WTC11 (cell line): ENCODE measurements around the gene SLC9A9. TPM values are rescaled to one million over a fixed set of nuclear protein-coding genes. Genes with fewer than 3 reads are reported as not detected.

Experiments
- ATAC-seq: fragments of 200-7000 bp; cut with Tn5 transposase; 2 replicates; pipeline ENCODE4 v1.10.0; 2021; ENCODE audit warnings: mild to moderate bottlenecking, moderate library complexity
- CTCF ChIA-PET: fragments of 300-600 bp; sonication (Branson Sonifier 250); formaldehyde crosslinking; loops from one replicate; lab custom pipeline; 2021; ENCODE audit warnings: antibody characterized with exemption; lab: Charles Lee
- POLR2A ChIA-PET: fragments of 350-600 bp; sonication (Branson Sonifier 250); formaldehyde crosslinking; loops from one replicate; lab custom pipeline; 2021; ENCODE audit warnings: antibody characterized with exemption; lab: Charles Lee
- DNase-seq: peaks from one replicate; pipeline ENCODE4 v3.0.0; 2021; ENCODE audit warnings: low spot score
- H3K27ac Mint-ChIP-seq: 2 replicates; pipeline ENCODE4 v1.8.0; 2021; ENCODE audit warnings: mixed read lengths
- H3K27me3 Mint-ChIP-seq: 2 replicates; pipeline ENCODE4 v1.8.0; 2021; ENCODE audit warnings: low read depth, mild to moderate bottlenecking, moderate library complexity, mixed read lengths
- H3K36me3 Mint-ChIP-seq: 2 replicates; pipeline ENCODE4 v1.8.0; 2021; ENCODE audit warnings: mixed read lengths
- H3K4me1 Mint-ChIP-seq: 2 replicates; pipeline ENCODE4 v1.8.0; 2022; ENCODE audit warnings: mixed read lengths
- H3K4me3 Mint-ChIP-seq: 2 replicates; pipeline ENCODE4 v1.8.0; 2021; ENCODE audit warnings: mild to moderate bottlenecking, moderate library complexity, mixed read lengths
- H3K9me3 Mint-ChIP-seq: 2 replicates; pipeline ENCODE4 v1.8.0; 2021; ENCODE audit warnings: mixed read lengths
- CBFB ChIP-seq: sonication (generic); formaldehyde crosslinking; IDR thresholded peaks from 2 replicates; pipeline ENCODE4 v1.8.1; 2022; ENCODE audit warnings: mild to moderate bottlenecking, low read depth, missing genetic modification reagents
- ERG ChIP-seq: fragments of 250-450 bp; sonication (Bioruptor Pico); IDR thresholded peaks from 2 replicates; pipeline ENCODE4 v1.8.0; 2021; ENCODE audit warnings: mild to moderate bottlenecking
- ETV6 ChIP-seq: sonication (generic); formaldehyde crosslinking; IDR thresholded peaks from 2 replicates; pipeline ENCODE4 v1.8.1; 2022; ENCODE audit warnings: mild to moderate bottlenecking, missing genetic modification reagents
- FOXJ3 ChIP-seq: sonication (generic); formaldehyde crosslinking; IDR thresholded peaks from 2 replicates; pipeline ENCODE4 v1.9.0; 2021; ENCODE audit warnings: missing genetic modification reagents, mild to moderate bottlenecking, borderline replicate concordance
- IRF2 ChIP-seq: sonication (generic); formaldehyde crosslinking; IDR thresholded peaks from 2 replicates; pipeline ENCODE4 v1.8.0; 2022; ENCODE audit warnings: low read depth, missing genetic modification reagents, borderline replicate concordance
- NFATC4 ChIP-seq: fragments of 250-450 bp; sonication (Bioruptor Pico); IDR thresholded peaks from 2 replicates; pipeline ENCODE4 v1.9.0; 2021; ENCODE audit warnings: mild to moderate bottlenecking
- NR1H2 ChIP-seq: sonication (generic); formaldehyde crosslinking; IDR thresholded peaks from 2 replicates; pipeline ENCODE4 v1.9.0; 2021; ENCODE audit warnings: mild to moderate bottlenecking, moderate library complexity, missing genetic modification reagents
- NR3C1 ChIP-seq: sonication (generic); formaldehyde crosslinking; conservative IDR thresholded peaks from 2 replicates; pipeline ENCODE4 v1.8.1; 2023; ENCODE audit warnings: low read depth, mild to moderate bottlenecking, missing genetic modification reagents
- RELA ChIP-seq: sonication (generic); formaldehyde crosslinking; IDR thresholded peaks from 2 replicates; pipeline ENCODE4 v1.8.1; 2022; ENCODE audit warnings: missing genetic modification reagents, mild to moderate bottlenecking, borderline replicate concordance
- USF1 ChIP-seq: sonication (generic); formaldehyde crosslinking; IDR thresholded peaks from 2 replicates; pipeline ENCODE4 v1.8.0; 2022; ENCODE audit warnings: mild to moderate bottlenecking, missing genetic modification reagents
- USF2 ChIP-seq: sonication (generic); formaldehyde crosslinking; IDR thresholded peaks from 2 replicates; pipeline ENCODE4 v1.8.1; 2023; ENCODE audit warnings: mild to moderate bottlenecking, missing genetic modification reagents, moderate library complexity
- ZBTB21 ChIP-seq: sonication (generic); formaldehyde crosslinking; IDR thresholded peaks from 2 replicates; pipeline ENCODE4 v1.8.1; 2023; ENCODE audit warnings: mild to moderate bottlenecking, missing genetic modification reagents, borderline replicate concordance
- ZMAT4 ChIP-seq: fragments of 250-450 bp; sonication (Bioruptor Pico); IDR thresholded peaks from 2 replicates; pipeline ENCODE4 v1.9.0; 2021; ENCODE audit warnings: mild to moderate bottlenecking
- total RNA-seq: library from RNA; stranded (reverse); gene quantifications from 3 replicates; pipeline ENCODE4 v1.2.3, GENCODE V29; 2021
- TF ChIP-seq, protein P1 (sequence below): fragments of 250-450 bp; sonication (Bioruptor Pico); IDR thresholded peaks from 2 replicates; pipeline ENCODE4 v2.1.2; 2022; ENCODE audit warnings: mild to moderate bottlenecking, moderate library complexity
- TF ChIP-seq, protein P2 (sequence below): sonication (generic); formaldehyde crosslinking; IDR thresholded peaks from 2 replicates; pipeline ENCODE4 v1.8.1; 2023; ENCODE audit warnings: mild to moderate bottlenecking, missing genetic modification reagents, borderline replicate concordance
- TF ChIP-seq, protein P3 (sequence below): sonication (generic); formaldehyde crosslinking; IDR thresholded peaks from 2 replicates; pipeline ENCODE4 v1.8.0; 2022; ENCODE audit warnings: mild to moderate bottlenecking, missing genetic modification reagents
- TF ChIP-seq, protein P4 (sequence below): sonication (generic); formaldehyde crosslinking; IDR thresholded peaks from 2 replicates; pipeline ENCODE4 v1.8.0; 2022; ENCODE audit warnings: mild to moderate bottlenecking, missing genetic modification reagents

SLC9A9 gene
- total RNA-seq, 1 experiment from 2014 or later, result 1.2 TPM

GRCh38 chr3:143820466-143821221, 27.6 kb downstream of the SLC9A9 start:
- Mint-ChIP-seq H3K4me1 (peaks cover 20% of the 10 kb centered on the region), H3K36me3 (no peaks in the 10 kb centered on the region; the same call in 1 of the 2 replicates), H3K9me3 (peaks cover 6% of the 10 kb centered on the region; the same call in 1 of the 2 replicates), H3K4me3 (no peak overlapping the region), H3K27me3 (no peaks in the 10 kb centered on the region), H3K27ac (no peak overlapping the region)
- peak; percentile 60 for TF ChIP-seq USF2 (CRISPR knock-in tag)
- TF ChIP-seq NR3C1 (CRISPR knock-in tag), result no peak
- no peak for TF ChIP-seq RELA (CRISPR knock-in tag)
- TF ChIP-seq USF1 (CRISPR knock-in tag), result no peak
- TF ChIP-seq, protein P1, sequence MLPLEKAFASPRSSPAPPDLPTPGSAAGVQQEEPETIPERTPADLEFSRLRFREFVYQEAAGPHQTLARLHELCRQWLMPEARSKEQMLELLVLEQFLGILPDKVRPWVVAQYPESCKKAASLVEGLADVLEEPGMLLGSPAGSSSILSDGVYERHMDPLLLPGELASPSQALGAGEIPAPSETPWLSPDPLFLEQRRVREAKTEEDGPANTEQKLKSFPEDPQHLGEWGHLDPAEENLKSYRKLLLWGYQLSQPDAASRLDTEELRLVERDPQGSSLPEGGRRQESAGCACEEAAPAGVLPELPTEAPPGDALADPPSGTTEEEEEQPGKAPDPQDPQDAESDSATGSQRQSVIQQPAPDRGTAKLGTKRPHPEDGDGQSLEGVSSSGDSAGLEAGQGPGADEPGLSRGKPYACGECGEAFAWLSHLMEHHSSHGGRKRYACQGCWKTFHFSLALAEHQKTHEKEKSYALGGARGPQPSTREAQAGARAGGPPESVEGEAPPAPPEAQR (CRISPR knock-in tag), result no peak
- DNase-seq (no peak), ATAC-seq (peak; percentile 43; the same call in 1 of the 2 replicates)
- CTCF ChIA-PET, result interaction anchor here (0.6 kb wide), 1 partner anchor 68 kb away, joined by 3 read pairs; no protein-coding TSS in a partner anchor
- POLR2A ChIA-PET, result no interaction called here

DNA sequence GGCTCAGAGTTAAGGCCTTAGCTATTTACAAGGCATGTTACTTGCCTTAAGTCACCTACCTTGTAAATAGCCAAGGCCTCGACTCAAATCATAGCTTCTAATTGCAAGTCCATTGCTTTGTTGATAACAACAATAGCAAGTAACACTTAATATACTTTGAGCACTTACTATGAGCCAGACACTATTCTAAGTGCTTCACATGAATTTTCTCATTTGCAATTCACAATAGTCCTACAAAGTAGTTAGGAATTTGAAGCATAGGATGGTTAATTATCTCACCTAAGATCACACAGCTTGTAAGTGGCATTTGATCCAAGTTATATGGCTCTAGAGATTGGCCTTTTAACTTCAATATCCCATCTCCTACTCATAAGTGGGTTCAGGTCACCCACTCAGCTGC, 28.4 kb downstream of the SLC9A9 start:
- Mint-ChIP-seq H3K9me3 (peaks cover 6% of the 10 kb centered on the region; the same call in 1 of the 2 replicates), H3K4me3 (no peak overlapping the region), H3K36me3 (no peaks in the 10 kb centered on the region; the same call in 1 of the 2 replicates), H3K27ac (no peak overlapping the region), H3K4me1 (peaks cover 20% of the 10 kb centered on the region), H3K27me3 (no peaks in the 10 kb centered on the region)
- ChIA-PET POLR2A (no interaction called here), CTCF (interaction anchor here (0.6 kb wide), 1 partner anchor 67 kb away, joined by 3 read pairs; no protein-coding TSS in a partner anchor)
- DNase-seq, result no peak
- no peak for ATAC-seq
- TF ChIP-seq, protein P1 (CRISPR knock-in tag), result no peak
- TF ChIP-seq ETV6 (CRISPR knock-in tag) (no peak), ZMAT4 (CRISPR knock-in tag) (no peak), IRF2 (no peak), ERG (CRISPR knock-in tag) (no peak), NR1H2 (CRISPR knock-in tag) (no peak), USF1 (CRISPR knock-in tag) (no peak), CBFB (CRISPR knock-in tag) (no peak), NFATC4 (no peak), ZBTB21 (no peak), FOXJ3 (CRISPR knock-in tag) (no peak)
- TF ChIP-seq, protein P2, sequence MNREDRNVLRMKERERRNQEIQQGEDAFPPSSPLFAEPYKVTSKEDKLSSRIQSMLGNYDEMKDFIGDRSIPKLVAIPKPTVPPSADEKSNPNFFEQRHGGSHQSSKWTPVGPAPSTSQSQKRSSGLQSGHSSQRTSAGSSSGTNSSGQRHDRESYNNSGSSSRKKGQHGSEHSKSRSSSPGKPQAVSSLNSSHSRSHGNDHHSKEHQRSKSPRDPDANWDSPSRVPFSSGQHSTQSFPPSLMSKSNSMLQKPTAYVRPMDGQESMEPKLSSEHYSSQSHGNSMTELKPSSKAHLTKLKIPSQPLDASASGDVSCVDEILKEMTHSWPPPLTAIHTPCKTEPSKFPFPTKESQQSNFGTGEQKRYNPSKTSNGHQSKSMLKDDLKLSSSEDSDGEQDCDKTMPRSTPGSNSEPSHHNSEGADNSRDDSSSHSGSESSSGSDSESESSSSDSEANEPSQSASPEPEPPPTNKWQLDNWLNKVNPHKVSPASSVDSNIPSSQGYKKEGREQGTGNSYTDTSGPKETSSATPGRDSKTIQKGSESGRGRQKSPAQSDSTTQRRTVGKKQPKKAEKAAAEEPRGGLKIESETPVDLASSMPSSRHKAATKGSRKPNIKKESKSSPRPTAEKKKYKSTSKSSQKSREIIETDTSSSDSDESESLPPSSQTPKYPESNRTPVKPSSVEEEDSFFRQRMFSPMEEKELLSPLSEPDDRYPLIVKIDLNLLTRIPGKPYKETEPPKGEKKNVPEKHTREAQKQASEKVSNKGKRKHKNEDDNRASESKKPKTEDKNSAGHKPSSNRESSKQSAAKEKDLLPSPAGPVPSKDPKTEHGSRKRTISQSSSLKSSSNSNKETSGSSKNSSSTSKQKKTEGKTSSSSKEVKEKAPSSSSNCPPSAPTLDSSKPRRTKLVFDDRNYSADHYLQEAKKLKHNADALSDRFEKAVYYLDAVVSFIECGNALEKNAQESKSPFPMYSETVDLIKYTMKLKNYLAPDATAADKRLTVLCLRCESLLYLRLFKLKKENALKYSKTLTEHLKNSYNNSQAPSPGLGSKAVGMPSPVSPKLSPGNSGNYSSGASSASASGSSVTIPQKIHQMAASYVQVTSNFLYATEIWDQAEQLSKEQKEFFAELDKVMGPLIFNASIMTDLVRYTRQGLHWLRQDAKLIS (CRISPR knock-in tag), result no peak
- TF ChIP-seq, protein P3, sequence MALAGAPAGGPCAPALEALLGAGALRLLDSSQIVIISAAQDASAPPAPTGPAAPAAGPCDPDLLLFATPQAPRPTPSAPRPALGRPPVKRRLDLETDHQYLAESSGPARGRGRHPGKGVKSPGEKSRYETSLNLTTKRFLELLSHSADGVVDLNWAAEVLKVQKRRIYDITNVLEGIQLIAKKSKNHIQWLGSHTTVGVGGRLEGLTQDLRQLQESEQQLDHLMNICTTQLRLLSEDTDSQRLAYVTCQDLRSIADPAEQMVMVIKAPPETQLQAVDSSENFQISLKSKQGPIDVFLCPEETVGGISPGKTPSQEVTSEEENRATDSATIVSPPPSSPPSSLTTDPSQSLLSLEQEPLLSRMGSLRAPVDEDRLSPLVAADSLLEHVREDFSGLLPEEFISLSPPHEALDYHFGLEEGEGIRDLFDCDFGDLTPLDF (CRISPR knock-in tag), result no peak
- TF ChIP-seq, protein P4, sequence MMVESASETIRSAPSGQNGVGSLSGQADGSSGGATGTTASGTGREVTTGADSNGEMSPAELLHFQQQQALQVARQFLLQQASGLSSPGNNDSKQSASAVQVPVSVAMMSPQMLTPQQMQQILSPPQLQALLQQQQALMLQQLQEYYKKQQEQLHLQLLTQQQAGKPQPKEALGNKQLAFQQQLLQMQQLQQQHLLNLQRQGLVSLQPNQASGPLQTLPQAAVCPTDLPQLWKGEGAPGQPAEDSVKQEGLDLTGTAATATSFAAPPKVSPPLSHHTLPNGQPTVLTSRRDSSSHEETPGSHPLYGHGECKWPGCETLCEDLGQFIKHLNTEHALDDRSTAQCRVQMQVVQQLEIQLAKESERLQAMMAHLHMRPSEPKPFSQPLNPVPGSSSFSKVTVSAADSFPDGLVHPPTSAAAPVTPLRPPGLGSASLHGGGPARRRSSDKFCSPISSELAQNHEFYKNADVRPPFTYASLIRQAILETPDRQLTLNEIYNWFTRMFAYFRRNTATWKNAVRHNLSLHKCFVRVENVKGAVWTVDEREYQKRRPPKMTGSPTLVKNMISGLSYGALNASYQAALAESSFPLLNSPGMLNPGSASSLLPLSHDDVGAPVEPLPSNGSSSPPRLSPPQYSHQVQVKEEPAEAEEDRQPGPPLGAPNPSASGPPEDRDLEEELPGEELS (CRISPR knock-in tag), result no peak
